Liver (tissue), 9 donors: ENCODE measurements around the gene ZNF689. TPM values are rescaled to one million over a fixed set of nuclear protein-coding genes. Genes with fewer than 3 reads are reported as not detected.

Experiments used
- DNase-seq: peaks from one replicate; pipeline ENCODE4 v3.0.0-alpha.2; 2017; ENCODE audit warnings: low spot score
- H3K27ac ChIP-seq, 2 donors: one replicate each; pipeline ENCODE4 v1.7.0; 2013; ENCODE audit warnings: inconsistent platforms in 2 of 2, low read length in 2 of 2, control low read depth in 1 of 2, low read depth in 1 of 2, mild to moderate bottlenecking in 1 of 2
- H3K27me3 ChIP-seq, 4 donors: one replicate each; pipeline versions ENCODE4 v1.6.1 to v1.7.0; 2013; ENCODE audit warnings: low read length in 3 of 4, inconsistent platforms in 1 of 4, mild to moderate bottlenecking in 1 of 4, moderate library complexity in 1 of 4; ENCODE audit not compliant: control insufficient read depth in 4 of 4, insufficient read depth in 4 of 4
- H3K36me3 ChIP-seq, 4 donors: one replicate each; pipeline versions ENCODE4 v1.6.1 to v1.7.0; 2013; ENCODE audit warnings: low read length in 3 of 4, mild to moderate bottlenecking in 3 of 4, low read depth in 1 of 4, moderate library complexity in 1 of 4; ENCODE audit not compliant: control insufficient read depth in 4 of 4, insufficient read depth in 3 of 4
- H3K4me1 ChIP-seq, 4 donors: one replicate each; pipeline versions ENCODE4 v1.6.1 to v1.7.0; 2013; ENCODE audit warnings: low read length in 3 of 4, mild to moderate bottlenecking in 3 of 4, moderate library complexity in 1 of 4; ENCODE audit not compliant: control insufficient read depth in 4 of 4, insufficient read depth in 4 of 4
- H3K4me3 ChIP-seq, 3 donors: one replicate each; pipeline versions ENCODE4 v1.6.1 to v1.7.0; 2013; ENCODE audit warnings: low read length in 3 of 3, control low read depth in 1 of 3, low read depth in 1 of 3, mild to moderate bottlenecking in 1 of 3
- H3K9ac ChIP-seq, 2 donors: one replicate each; pipeline ENCODE4 v1.7.0; 2013; ENCODE audit warnings: low read length in 2 of 2, mild to moderate bottlenecking in 2 of 2, moderate library complexity in 2 of 2, control low read depth in 1 of 2, low read depth in 1 of 2
- H3K9me3 ChIP-seq, 4 donors: one replicate each; pipeline versions ENCODE4 v1.6.1 to v1.7.0; 2013; ENCODE audit warnings: low read length in 3 of 4; ENCODE audit not compliant: control insufficient read depth in 4 of 4
- EGR1 ChIP-seq, 2 donors: IDR thresholded peaks; 2 replicates each; pipeline ENCODE4 v1.6.1; 2016 to 2018; ENCODE audit warnings: antibody characterized with exemption in 2 of 2, low read depth in 2 of 2
- FOXA1 ChIP-seq: IDR thresholded peaks from 2 replicates; pipeline ENCODE4 v1.6.1; 2016; ENCODE audit warnings: antibody characterized with exemption
- HNF4G ChIP-seq: IDR thresholded peaks from 2 replicates; pipeline ENCODE4 v1.6.1; 2016; ENCODE audit warnings: antibody characterized with exemption
- RXRA ChIP-seq, 2 donors: IDR thresholded peaks; 2 replicates each; pipeline ENCODE4 v1.6.1; 2017 to 2018; ENCODE audit warnings: antibody characterized with exemption in 2 of 2, mild to moderate bottlenecking in 1 of 2
- SP1 ChIP-seq: IDR thresholded peaks from 2 replicates; pipeline ENCODE4 v1.6.1; 2018; ENCODE audit warnings: antibody characterized with exemption, mild to moderate bottlenecking
- WGBS: extraction: QIAGEN DNeasy Blood & Tissue Kit; methylation state at CpG from one replicate; pipeline ENCODE4 v1.1.7; 2013; 5-methylcytosine and 5-hydroxymethylcytosine counted together
- polyA plus RNA-seq, 2 donors: library from polyadenylated mRNA; stranded (reverse) in 1 of 2; unstranded in 1 of 2; fragments of 200-250 nt in 1 of 2; fragments of >200 nt in 1 of 2; fragmentation: Nextera tagmentation in 1 of 2; extraction: Ambion mirVana in 1 of 2; gene quantifications; one replicate each; pipeline versions ENCODE4 v1.2.1 to v1.2.3, GENCODE V29; 2013 to 2015
- total RNA-seq, 2 donors: library from RNA; depleted of rRNA; stranded (reverse); fragments of >200 nt; gene quantifications; one replicate each; pipeline ENCODE4 v1.2.3, GENCODE V29; 2014
- TF ChIP-seq, protein P1 (sequence below): IDR thresholded peaks from 2 replicates; pipeline ENCODE4 v1.6.1; 2016; ENCODE audit warnings: antibody characterized with exemption, mild to moderate bottlenecking
- TF ChIP-seq, protein P2 (sequence below): IDR thresholded peaks from 2 replicates; pipeline ENCODE4 v1.6.1; 2016; ENCODE audit warnings: antibody characterized with exemption
- donor health status: healthy.
- donor health status: healthy.
- donor health status: healthy.
- donor health status: healthy.
- donor health status: healthy.

The ZNF689 gene
- total and polyA plus RNA-seq, 4 donors = 2.6 to 5.8 (median 4.3) TPM

DNA sequence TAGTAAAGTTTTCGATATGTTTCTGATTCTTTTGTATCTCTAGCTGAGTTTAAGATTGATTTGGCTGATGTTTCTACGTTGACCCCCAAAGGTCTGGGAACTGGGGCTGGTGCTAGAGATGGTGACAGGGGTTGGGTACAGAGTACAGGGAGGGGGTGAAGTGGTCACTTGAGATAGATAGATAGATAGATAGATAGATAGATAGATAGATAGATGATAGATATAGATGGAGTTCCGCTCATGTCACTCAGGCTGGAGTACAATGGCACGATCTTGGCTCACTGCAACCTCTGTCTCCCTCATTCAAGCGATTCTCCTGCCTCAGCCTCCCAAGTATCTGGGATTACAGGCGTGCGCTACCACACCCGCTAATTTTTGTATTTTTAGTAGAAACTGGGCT is 46.2 kb upstream of the ZNF689 start (continued):
- TF ChIP-seq, protein P1, sequence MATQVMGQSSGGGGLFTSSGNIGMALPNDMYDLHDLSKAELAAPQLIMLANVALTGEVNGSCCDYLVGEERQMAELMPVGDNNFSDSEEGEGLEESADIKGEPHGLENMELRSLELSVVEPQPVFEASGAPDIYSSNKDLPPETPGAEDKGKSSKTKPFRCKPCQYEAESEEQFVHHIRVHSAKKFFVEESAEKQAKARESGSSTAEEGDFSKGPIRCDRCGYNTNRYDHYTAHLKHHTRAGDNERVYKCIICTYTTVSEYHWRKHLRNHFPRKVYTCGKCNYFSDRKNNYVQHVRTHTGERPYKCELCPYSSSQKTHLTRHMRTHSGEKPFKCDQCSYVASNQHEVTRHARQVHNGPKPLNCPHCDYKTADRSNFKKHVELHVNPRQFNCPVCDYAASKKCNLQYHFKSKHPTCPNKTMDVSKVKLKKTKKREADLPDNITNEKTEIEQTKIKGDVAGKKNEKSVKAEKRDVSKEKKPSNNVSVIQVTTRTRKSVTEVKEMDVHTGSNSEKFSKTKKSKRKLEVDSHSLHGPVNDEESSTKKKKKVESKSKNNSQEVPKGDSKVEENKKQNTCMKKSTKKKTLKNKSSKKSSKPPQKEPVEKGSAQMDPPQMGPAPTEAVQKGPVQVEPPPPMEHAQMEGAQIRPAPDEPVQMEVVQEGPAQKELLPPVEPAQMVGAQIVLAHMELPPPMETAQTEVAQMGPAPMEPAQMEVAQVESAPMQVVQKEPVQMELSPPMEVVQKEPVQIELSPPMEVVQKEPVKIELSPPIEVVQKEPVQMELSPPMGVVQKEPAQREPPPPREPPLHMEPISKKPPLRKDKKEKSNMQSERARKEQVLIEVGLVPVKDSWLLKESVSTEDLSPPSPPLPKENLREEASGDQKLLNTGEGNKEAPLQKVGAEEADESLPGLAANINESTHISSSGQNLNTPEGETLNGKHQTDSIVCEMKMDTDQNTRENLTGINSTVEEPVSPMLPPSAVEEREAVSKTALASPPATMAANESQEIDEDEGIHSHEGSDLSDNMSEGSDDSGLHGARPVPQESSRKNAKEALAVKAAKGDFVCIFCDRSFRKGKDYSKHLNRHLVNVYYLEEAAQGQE = no peak
- TF ChIP-seq FOXA1 = no peak
- TF ChIP-seq, protein P2, sequence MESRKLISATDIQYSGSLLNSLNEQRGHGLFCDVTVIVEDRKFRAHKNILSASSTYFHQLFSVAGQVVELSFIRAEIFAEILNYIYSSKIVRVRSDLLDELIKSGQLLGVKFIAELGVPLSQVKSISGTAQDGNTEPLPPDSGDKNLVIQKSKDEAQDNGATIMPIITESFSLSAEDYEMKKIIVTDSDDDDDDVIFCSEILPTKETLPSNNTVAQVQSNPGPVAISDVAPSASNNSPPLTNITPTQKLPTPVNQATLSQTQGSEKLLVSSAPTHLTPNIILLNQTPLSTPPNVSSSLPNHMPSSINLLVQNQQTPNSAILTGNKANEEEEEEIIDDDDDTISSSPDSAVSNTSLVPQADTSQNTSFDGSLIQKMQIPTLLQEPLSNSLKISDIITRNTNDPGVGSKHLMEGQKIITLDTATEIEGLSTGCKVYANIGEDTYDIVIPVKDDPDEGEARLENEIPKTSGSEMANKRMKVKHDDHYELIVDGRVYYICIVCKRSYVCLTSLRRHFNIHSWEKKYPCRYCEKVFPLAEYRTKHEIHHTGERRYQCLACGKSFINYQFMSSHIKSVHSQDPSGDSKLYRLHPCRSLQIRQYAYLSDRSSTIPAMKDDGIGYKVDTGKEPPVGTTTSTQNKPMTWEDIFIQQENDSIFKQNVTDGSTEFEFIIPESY = no peak

GRCh38 chr16:30655815-30656347 is 45.7 kb upstream of the ZNF689 start:
- H3K9me3 ChIP-seq = no peaks in the 10 kb centered on the region
- H3K27me3 ChIP-seq = no peaks in the 10 kb centered on the region
- no peak for DNase-seq
- H3K4me3 ChIP-seq = no peak overlapping the region
- TF ChIP-seq, protein P2 = no peak
- no peak for TF ChIP-seq SP1
- no peak overlapping the region for H3K27ac ChIP-seq
- peaks cover 3 to 38% (median 30%) of the 10 kb centered on the region in 4 donors for H3K4me1 ChIP-seq
- H3K36me3 ChIP-seq = peaks cover 6 to 27% (median 18%) of the 10 kb centered on the region in 4 donors
- H3K9ac ChIP-seq = no peak overlapping the region
- WGBS = 98% methylated on average over 12 of the region's 12 CpGs

- no peaks in the 10 kb centered on the region for H3K9me3 ChIP-seq
- H3K9ac ChIP-seq = no peak overlapping the region
- no peaks in the 10 kb centered on the region for H3K27me3 ChIP-seq
- H3K36me3 ChIP-seq = peaks cover 6 to 27% (median 18%) of the 10 kb centered on the region in 4 donors
- no peak overlapping the region for H3K27ac ChIP-seq
- H3K4me1 ChIP-seq = peaks cover 3 to 31% (median 21%) of the 10 kb centered on the region in 4 donors
- no peak overlapping the region for H3K4me3 ChIP-seq
- 96% methylated on average over 18 of the region's 18 CpGs for WGBS
- DNase-seq = no peak
- TF ChIP-seq, protein P2 = no peak
- TF ChIP-seq FOXA1 (no peak), RXRA (IDR thresholded peaks at IDR 0.05) (no peak), HNF4G (no peak), EGR1 (IDR thresholded peaks at IDR 0.05; ENCODE audit: low read depth in 2 of 2) (no peak)
- TF ChIP-seq, protein P1 = no peak
These were observed 44.7 kb upstream of the ZNF689 start for GRCh38 chr16:30654856-30655255.
